Measurements from ENCODE around the gene THAP7. TPM values are rescaled to one million over a fixed set of nuclear protein-coding genes. Genes with fewer than 3 reads are reported as not detected.
A peak's percentile ranks its signal among the peaks of the same experiment; 100 is the strongest.

Gene THAP7
- total and polyA plus RNA-seq, 9 of the 15 experiments (the other 6 are each of a cell fraction or from before 2014, with no cell fraction given): 7.9 to 263 (median 84.1) TPM

DNA sequence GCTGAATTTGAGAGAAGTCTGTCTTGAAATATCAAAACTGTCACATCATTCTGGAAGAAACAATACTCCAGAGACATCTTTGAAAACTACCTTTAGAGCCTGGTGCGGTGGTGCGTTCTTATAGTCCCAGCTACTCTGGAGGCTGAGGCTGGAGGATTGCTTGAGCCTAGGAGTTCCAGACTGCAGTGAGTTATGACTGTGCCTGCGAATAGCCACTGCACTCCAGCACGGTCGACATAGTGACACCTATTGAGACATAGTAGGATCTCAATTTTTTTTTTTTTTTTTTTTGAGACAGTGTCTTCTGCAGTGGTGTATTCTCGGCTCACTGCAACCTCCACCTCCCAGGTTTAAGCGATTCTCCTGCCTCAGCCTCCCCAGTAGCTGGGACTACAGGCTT lies 46.4 kb downstream of the THAP7 start (continued):
- TF ChIP-seq, protein P1, sequence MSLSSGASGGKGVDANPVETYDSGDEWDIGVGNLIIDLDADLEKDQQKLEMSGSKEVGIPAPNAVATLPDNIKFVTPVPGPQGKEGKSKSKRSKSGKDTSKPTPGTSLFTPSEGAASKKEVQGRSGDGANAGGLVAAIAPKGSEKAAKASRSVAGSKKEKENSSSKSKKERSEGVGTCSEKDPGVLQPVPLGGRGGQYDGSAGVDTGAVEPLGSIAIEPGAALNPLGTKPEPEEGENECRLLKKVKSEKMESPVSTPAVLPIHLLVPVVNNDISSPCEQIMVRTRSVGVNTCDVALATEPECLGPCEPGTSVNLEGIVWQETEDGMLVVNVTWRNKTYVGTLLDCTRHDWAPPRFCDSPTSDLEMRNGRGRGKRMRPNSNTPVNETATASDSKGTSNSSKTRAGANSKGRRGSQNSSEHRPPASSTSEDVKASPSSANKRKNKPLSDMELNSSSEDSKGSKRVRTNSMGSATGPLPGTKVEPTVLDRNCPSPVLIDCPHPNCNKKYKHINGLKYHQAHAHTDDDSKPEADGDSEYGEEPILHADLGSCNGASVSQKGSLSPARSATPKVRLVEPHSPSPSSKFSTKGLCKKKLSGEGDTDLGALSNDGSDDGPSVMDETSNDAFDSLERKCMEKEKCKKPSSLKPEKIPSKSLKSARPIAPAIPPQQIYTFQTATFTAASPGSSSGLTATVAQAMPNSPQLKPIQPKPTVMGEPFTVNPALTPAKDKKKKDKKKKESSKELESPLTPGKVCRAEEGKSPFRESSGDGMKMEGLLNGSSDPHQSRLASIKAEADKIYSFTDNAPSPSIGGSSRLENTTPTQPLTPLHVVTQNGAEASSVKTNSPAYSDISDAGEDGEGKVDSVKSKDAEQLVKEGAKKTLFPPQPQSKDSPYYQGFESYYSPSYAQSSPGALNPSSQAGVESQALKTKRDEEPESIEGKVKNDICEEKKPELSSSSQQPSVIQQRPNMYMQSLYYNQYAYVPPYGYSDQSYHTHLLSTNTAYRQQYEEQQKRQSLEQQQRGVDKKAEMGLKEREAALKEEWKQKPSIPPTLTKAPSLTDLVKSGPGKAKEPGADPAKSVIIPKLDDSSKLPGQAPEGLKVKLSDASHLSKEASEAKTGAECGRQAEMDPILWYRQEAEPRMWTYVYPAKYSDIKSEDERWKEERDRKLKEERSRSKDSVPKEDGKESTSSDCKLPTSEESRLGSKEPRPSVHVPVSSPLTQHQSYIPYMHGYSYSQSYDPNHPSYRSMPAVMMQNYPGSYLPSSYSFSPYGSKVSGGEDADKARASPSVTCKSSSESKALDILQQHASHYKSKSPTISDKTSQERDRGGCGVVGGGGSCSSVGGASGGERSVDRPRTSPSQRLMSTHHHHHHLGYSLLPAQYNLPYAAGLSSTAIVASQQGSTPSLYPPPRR (CRISPR knock-in tag; IDR thresholded peaks at IDR 0.05; ENCODE audit: borderline replicate concordance): no peak
- TF ChIP-seq NEUROD1 (IDR thresholded peaks at IDR 0.05; ENCODE audit: borderline replicate concordance, low read depth, low read length, partially characterized antibody) (no peak), MLX (CRISPR knock-in tag; conservative IDR thresholded peaks at IDR 0.05) (no peak), KAT2B (IDR thresholded peaks at IDR 0.05; ENCODE audit: low read depth, low read length) (no peak), ZNF384 (IDR thresholded peaks at IDR 0.05; ENCODE audit: low read depth, low read length) (peak; percentile 93), ZSCAN29 (IDR thresholded peaks at IDR 0.05) (no peak), SUPT5H (IDR thresholded peaks at IDR 0.05) (no peak), EZH2 (IDR thresholded peaks at IDR 0.05; ENCODE audit: borderline replicate concordance, low read depth, low read length) (no peak), E2F6 (IDR thresholded peaks at IDR 0.05; ENCODE audit: borderline replicate concordance in 1 of 2, extremely low read depth in 1 of 2, insufficient read depth in 1 of 2, insufficient read length in 1 of 2, low read depth in 1 of 2, low read length in 1 of 2, poor library complexity in 1 of 2, severe bottlenecking in 1 of 2) (no peak), CTCF (IDR thresholded peaks at IDR 0.05 in 2 of 3, conservative IDR thresholded peaks at IDR 0.05 in 1 of 3; ENCODE audit: insufficient read depth in 2 of 3, low read depth in 1 of 3, low read length in 3 of 3) (peak in 1 of 3 experiments; percentile 38; a peak in 2 of 6 replicates), MTF1 (CRISPR knock-in tag; IDR thresholded peaks at IDR 0.05; ENCODE audit: borderline replicate concordance) (0 out of 2 replicates have a peak, but pooled peaks have one; percentile 7), MBD2 (IDR thresholded peaks at IDR 0.05; ENCODE audit: borderline replicate concordance, low read depth) (no peak), NFYB (IDR thresholded peaks at IDR 0.05; ENCODE audit: extremely low read depth, insufficient read length) (no peak)
- TF ChIP-seq, protein P2, sequence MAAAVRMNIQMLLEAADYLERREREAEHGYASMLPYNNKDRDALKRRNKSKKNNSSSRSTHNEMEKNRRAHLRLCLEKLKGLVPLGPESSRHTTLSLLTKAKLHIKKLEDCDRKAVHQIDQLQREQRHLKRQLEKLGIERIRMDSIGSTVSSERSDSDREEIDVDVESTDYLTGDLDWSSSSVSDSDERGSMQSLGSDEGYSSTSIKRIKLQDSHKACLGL (CRISPR knock-in tag; IDR thresholded peaks at IDR 0.05; ENCODE audit: borderline replicate concordance, poor library complexity, severe bottlenecking): no peak
